HG03060 (cell line): ENCODE measurements around the gene GHDC.
"Not testable (repeated sequence)": the region's sequence is repeated elsewhere in the genome, so short reads cannot be mapped to it uniquely, and the experiment has no call there.

Experiments used
- ATAC-seq: cut with Tn5 transposase; IDR thresholded peaks from one replicate; pipeline ENCODE4 v1.9.1; 2021; ENCODE audit warnings: low read depth, moderate number of reproducible peaks; ENCODE audit not compliant: unreplicated experiment

Gene GHDC

GRCh38 chr17:42159796-42160530 is 34.3 kb downstream of the GHDC start:
- no peak for ATAC-seq

- no peak for ATAC-seq
Measured at GRCh38 chr17:42155614-42156045, 38.7 kb downstream of the GHDC start.

GRCh38 chr17:42153919-42154742 is 40.2 kb downstream of the GHDC start:
- no peak for ATAC-seq

- ATAC-seq = no peak
Measured at GRCh38 chr17:42146911-42147607, 47.2 kb downstream of the GHDC start.

- ATAC-seq = not testable (repeated sequence)
Measured at GRCh38 chr17:42143138-42143537, 51.2 kb downstream of the GHDC start.

GRCh38 chr17:42142371-42142896 is 51.9 kb downstream of the GHDC start:
- no peak for ATAC-seq

- no peak for ATAC-seq
Measured at GRCh38 chr17:42141382-42141781, 52.9 kb downstream of the GHDC start.

- ATAC-seq = not testable (repeated sequence)
Measured at GRCh38 chr17:42140690-42141089, 53.6 kb downstream of the GHDC start.
